Osteocyte (in vitro differentiated cells): Measurements from ENCODE around the gene TMCO4. TPM values are rescaled to one million over a fixed set of nuclear protein-coding genes. Genes with fewer than 3 reads are reported as not detected.

Experiments
- DNase-seq: peaks from one replicate; pipeline ENCODE4 v3.0.0; 2021; ENCODE audit warnings: mixed read lengths; ENCODE audit not compliant: unreplicated experiment; ENCODE audit errors: extremely low spot score
- H3K27ac Mint-ChIP-seq: one replicate; pipeline ENCODE4 v1.8.0; 2021; ENCODE audit warnings: mild to moderate bottlenecking, mixed read lengths; ENCODE audit not compliant: unreplicated experiment
- H3K27me3 Mint-ChIP-seq: one replicate; pipeline ENCODE4 v1.8.0; 2021; ENCODE audit warnings: mixed read lengths; ENCODE audit not compliant: unreplicated experiment
- H3K36me3 Mint-ChIP-seq: one replicate; pipeline ENCODE4 v1.8.0; 2021; ENCODE audit warnings: mixed read lengths; ENCODE audit not compliant: unreplicated experiment
- H3K4me1 Mint-ChIP-seq: one replicate; pipeline ENCODE4 v1.8.0; 2021; ENCODE audit warnings: mixed read lengths; ENCODE audit not compliant: unreplicated experiment
- H3K4me3 Mint-ChIP-seq: one replicate; pipeline ENCODE4 v1.8.0; 2021; ENCODE audit warnings: mild to moderate bottlenecking, moderate library complexity, mixed read lengths; ENCODE audit not compliant: unreplicated experiment
- H3K9me3 Mint-ChIP-seq: one replicate; pipeline ENCODE4 v1.8.0; 2021; ENCODE audit warnings: mixed read lengths; ENCODE audit not compliant: unreplicated experiment
- total RNA-seq: library from RNA; stranded (reverse); gene quantifications from 2 replicates; pipeline ENCODE4 v1.2.1, GENCODE V29; 2021
- TF ChIP-seq, protein P1 (sequence below): fragments of 200-600 bp; sonication (generic); IDR thresholded peaks from 2 replicates; pipeline ENCODE4 v1.5.0; 2021; ENCODE audit warnings: antibody characterized with exemption, mild to moderate bottlenecking, moderate library complexity

The TMCO4 gene
- total RNA-seq, 1 donor from 2014 or later, result 12.1 TPM

DNA sequence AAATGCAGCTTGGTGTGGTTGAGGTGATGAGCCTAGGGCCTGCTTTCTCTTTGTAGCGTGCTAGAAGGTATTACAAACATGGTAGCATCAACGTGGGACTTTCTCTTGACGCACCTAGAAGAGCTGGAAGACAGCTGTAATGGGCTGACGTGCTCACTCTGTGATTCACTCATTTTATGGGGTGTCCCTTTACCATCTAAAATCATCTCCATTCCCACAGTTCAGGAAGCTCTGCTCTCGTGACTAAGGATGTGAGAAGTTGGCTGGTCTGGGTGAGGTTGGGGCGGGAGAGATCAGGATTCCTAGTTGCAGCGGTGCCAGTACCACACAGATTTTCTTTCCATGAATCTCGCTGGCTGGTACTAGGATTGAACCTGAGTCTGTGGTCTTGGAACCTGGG lies 130.8 kb downstream of the TMCO4 start:
- Mint-ChIP-seq H3K27ac (no peak overlapping the region), H3K27me3 (peaks cover 52% of the 10 kb centered on the region), H3K4me1 (peaks cover 4% of the 10 kb centered on the region), H3K9me3 (no peaks in the 10 kb centered on the region), H3K36me3 (no peaks in the 10 kb centered on the region), H3K4me3 (no peak overlapping the region)
- no peak for DNase-seq
- TF ChIP-seq, protein P1, sequence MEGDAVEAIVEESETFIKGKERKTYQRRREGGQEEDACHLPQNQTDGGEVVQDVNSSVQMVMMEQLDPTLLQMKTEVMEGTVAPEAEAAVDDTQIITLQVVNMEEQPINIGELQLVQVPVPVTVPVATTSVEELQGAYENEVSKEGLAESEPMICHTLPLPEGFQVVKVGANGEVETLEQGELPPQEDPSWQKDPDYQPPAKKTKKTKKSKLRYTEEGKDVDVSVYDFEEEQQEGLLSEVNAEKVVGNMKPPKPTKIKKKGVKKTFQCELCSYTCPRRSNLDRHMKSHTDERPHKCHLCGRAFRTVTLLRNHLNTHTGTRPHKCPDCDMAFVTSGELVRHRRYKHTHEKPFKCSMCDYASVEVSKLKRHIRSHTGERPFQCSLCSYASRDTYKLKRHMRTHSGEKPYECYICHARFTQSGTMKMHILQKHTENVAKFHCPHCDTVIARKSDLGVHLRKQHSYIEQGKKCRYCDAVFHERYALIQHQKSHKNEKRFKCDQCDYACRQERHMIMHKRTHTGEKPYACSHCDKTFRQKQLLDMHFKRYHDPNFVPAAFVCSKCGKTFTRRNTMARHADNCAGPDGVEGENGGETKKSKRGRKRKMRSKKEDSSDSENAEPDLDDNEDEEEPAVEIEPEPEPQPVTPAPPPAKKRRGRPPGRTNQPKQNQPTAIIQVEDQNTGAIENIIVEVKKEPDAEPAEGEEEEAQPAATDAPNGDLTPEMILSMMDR, result no peak

DNA sequence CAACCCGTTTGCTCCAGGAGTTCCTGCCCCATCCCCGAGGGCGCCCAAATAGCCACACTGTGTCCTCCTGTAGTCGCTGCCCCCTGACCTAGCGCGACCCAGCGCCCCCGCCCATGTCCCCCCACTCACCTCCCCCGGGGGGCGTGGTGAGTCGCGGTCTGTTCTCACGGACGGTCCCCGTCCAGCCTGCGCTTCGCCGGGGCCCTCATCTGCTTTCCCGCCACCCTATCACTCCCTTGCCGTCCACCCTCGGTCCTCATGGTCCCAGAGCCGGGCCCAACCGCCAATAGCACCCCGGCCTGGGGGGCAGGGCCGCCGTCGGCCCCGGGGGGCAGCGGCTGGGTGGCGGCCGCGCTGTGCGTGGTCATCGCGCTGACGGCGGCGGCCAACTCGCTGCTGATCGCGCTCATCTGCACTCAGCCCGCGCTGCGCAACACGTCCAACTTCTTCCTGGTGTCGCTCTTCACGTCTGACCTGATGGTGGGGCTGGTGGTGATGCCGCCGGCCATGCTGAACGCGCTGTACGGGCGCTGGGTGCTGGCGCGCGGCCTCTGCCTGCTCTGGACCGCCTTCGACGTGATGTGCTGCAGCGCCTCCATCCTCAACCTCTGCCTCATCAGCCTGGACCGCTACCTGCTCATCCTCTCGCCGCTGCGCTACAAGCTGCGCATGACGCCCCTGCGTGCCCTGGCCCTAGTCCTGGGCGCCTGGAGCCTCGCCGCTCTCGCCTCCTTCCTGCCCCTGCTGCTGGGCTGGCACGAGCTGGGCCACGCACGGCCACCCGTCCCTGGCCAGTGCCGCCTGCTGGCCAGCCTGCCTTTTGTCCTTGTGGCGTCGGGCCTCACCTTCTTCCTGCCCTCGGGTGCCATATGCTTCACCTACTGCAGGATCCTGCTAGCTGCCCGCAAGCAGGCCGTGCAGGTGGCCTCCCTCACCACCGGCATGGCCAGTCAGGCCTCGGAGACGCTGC lies 133.9 kb downstream of the TMCO4 start:
- TF ChIP-seq, protein P1, result no peak
- Mint-ChIP-seq H3K4me3 (peak overlapping the region; percentile 57), H3K27me3 (peaks cover 56% of the 10 kb centered on the region), H3K4me1 (peaks cover 6% of the 10 kb centered on the region), H3K27ac (no peak overlapping the region), H3K9me3 (no peaks in the 10 kb centered on the region), H3K36me3 (no peaks in the 10 kb centered on the region)
- DNase-seq, result no peak

DNA sequence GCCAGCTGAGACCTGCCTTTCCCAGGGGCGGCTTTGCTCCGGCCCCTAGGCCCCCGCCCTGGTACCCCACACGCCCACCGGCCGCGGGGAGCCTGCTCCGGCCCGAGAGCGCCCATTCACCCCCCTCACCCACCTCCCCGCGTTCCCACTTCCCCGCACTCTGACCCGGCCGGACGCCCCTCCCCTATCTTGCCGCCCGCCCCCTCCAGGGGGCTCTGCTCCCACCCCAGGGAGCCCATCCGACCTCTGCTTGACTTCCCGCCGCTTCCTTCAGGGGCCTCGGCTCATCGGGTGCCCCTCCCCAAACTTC lies 134.6 kb downstream of the TMCO4 start:
- Mint-ChIP-seq H3K4me3 (peak overlapping the region; percentile 57), H3K36me3 (no peaks in the 10 kb centered on the region), H3K27me3 (peaks cover 53% of the 10 kb centered on the region), H3K27ac (no peak overlapping the region), H3K4me1 (peaks cover 6% of the 10 kb centered on the region), H3K9me3 (no peaks in the 10 kb centered on the region)
- no peak for DNase-seq
- TF ChIP-seq, protein P1, result no peak

DNA sequence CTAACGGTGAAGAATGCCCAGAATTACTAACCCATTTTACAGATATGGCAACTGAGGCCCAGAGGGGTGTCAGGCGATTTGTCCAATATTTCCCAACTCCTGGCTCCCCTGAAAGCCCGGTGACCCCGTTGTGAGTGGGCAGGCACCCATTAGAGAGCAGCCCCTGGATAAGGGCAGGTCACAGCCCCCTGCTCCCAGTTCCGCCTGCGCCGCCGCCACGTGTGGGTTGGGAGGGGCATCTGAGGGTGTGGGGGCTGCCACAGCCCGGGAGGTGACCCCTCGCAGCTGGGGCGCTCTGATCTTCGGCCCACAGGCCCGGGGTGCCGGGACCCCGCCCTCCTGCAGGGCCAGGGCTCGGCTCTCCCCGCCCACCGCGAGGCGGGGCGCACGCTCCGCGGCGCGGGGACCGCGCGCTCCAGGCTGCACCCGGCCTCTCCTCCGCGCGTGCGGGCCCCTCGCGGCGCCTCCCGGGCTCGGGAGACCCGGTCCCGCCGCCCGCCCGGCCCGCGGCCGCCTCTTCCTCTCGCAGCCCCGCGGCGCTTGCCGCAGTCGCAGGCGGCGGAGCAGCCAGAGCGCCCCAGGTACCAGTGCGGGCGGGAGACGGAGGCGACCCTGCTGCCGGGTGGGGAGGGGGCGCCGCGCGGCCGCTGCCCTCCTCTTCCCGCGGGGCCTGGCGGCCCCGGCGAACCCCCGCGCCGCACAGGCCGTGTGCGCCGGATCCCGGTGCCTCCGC lies 135.1 kb downstream of the TMCO4 start, which contains the start of gene HTR6:
Gene HTR6, plus strand, starts transcription at position 423 of the 733 bp plus-strand sequence. CDS start 879 bp downstream, outside the sequence.
- no peak for DNase-seq
- H3K4me3 Mint-ChIP-seq, result peak within 1 kb of the TSS; percentile 57
- no peaks in the 10 kb centered on the region for H3K9me3 Mint-ChIP-seq
- H3K27me3 Mint-ChIP-seq, result peaks cover 48% of the 10 kb centered on the region
- H3K4me1 Mint-ChIP-seq, result peaks cover 9% of the 10 kb centered on the region
- H3K27ac Mint-ChIP-seq, result no peak within 1 kb of the TSS
- no peaks in the 10 kb centered on the region for H3K36me3 Mint-ChIP-seq
- TF ChIP-seq, protein P1, result no peak

DNA sequence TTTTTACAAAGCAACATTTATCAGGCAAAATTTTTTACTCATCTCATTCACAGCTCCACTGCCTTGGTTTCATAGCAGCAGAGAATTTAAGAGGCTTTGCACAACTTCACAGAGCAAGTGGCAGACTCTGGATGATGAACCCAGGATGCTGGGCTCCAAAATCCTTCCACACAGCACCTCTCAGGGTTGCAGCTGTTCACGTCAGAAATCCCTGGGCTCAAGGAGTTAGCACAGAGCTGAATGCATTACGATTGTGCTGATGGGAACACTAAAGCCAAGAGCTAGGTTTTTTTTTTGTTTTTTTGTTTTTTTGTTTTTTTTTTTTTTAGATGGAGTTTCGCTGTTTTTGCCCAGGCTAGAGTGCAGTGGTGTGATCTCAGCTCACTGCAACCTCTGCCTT lies 137.4 kb downstream of the TMCO4 start:
- TF ChIP-seq, protein P1, result no peak
- H3K27ac Mint-ChIP-seq, result no peak overlapping the region
- no peak for DNase-seq
- no peak overlapping the region for H3K4me3 Mint-ChIP-seq
- peaks cover 32% of the 10 kb centered on the region for H3K27me3 Mint-ChIP-seq
- no peaks in the 10 kb centered on the region for H3K9me3 Mint-ChIP-seq
- peaks cover 14% of the 10 kb centered on the region for H3K4me1 Mint-ChIP-seq
- peaks cover 3% of the 10 kb centered on the region for H3K36me3 Mint-ChIP-seq
